Colonic mucosa (tissue), 4 donors: ENCODE results near the gene COPS3. TPM values are rescaled to one million over a fixed set of nuclear protein-coding genes. Genes with fewer than 3 reads are reported as not detected.
A peak's percentile ranks its signal among the peaks of the same experiment; 100 is the strongest.

Experiments
- DNase-seq: peaks from one replicate; pipeline ENCODE4 v3.0.0-alpha.2; 2020
- H3K27ac ChIP-seq: fragments of 200-600 bp; one replicate; pipeline ENCODE4 v1.8.0; 2021
- H3K27me3 ChIP-seq: fragments of 200-600 bp; one replicate; pipeline ENCODE4 v1.8.0; 2021
- H3K36me3 ChIP-seq: fragments of 200-600 bp; one replicate; pipeline ENCODE4 v1.8.0; 2021
- H3K4me1 ChIP-seq: fragments of 200-600 bp; one replicate; pipeline ENCODE4 v1.8.0; 2021; ENCODE audit warnings: mild to moderate bottlenecking
- H3K4me3 ChIP-seq: fragments of 200-600 bp; one replicate; pipeline ENCODE4 v1.8.0; 2021
- H3K9ac ChIP-seq, 2 donors: one replicate each; pipeline ENCODE4 v1.7.0; 2013; ENCODE audit warnings: control low read depth in 2 of 2, low read depth in 2 of 2, low read length in 2 of 2
- H3K9me3 ChIP-seq: fragments of 200-600 bp; one replicate; pipeline ENCODE4 v1.8.0; 2021
- intact Hi-C: fragments of 100-400 bp; cut with DNase I; formaldehyde crosslinking; loops from one replicate; pipeline ENCODE4 v1.14.1; 2022
- total RNA-seq, 2 donors: library from RNA; stranded (reverse); fragmentation: NEBNext Ultra II Directional in 1 of 2; extraction: Animal tissue kit (Norgen Biotek cat#: 25700) in 1 of 2; gene quantifications; one replicate each; pipeline ENCODE4 v1.2.1, GENCODE V29; 2021
- TF ChIP-seq, protein P1 (sequence below): fragments of 200-600 bp; IDR thresholded peaks from one replicate; pipeline ENCODE4 v1.8.0; 2022; ENCODE audit warnings: antibody characterized with exemption, mild to moderate bottlenecking
- donor health status: healthy.
- donor health status: DM: no; HTN: no; CAD: no.
- donor health status: DM: no; HTN: no; CAD: no.

COPS3 gene
- total RNA-seq, 2 donors from 2014 or later, result 43.9 to 60.4 TPM

- DNase-seq, result no peak
- Histone ChIP-seq H3K27me3 (no peaks in the 10 kb centered on the region), H3K36me3 (peaks cover 25% of the 10 kb centered on the region), H3K27ac (no peak overlapping the region), H3K4me1 (no peaks in the 10 kb centered on the region), H3K9me3 (no peaks in the 10 kb centered on the region), H3K4me3 (no peak overlapping the region), H3K9ac (peak overlapping the region in 1 of 2 donors; percentile 18)
- TF ChIP-seq, protein P1, sequence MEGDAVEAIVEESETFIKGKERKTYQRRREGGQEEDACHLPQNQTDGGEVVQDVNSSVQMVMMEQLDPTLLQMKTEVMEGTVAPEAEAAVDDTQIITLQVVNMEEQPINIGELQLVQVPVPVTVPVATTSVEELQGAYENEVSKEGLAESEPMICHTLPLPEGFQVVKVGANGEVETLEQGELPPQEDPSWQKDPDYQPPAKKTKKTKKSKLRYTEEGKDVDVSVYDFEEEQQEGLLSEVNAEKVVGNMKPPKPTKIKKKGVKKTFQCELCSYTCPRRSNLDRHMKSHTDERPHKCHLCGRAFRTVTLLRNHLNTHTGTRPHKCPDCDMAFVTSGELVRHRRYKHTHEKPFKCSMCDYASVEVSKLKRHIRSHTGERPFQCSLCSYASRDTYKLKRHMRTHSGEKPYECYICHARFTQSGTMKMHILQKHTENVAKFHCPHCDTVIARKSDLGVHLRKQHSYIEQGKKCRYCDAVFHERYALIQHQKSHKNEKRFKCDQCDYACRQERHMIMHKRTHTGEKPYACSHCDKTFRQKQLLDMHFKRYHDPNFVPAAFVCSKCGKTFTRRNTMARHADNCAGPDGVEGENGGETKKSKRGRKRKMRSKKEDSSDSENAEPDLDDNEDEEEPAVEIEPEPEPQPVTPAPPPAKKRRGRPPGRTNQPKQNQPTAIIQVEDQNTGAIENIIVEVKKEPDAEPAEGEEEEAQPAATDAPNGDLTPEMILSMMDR, result no peak
- intact Hi-C loops, result no loop called here
Measured at GRCh38 chr17:17231621-17232302, 49.3 kb downstream of the COPS3 start.

DNA sequence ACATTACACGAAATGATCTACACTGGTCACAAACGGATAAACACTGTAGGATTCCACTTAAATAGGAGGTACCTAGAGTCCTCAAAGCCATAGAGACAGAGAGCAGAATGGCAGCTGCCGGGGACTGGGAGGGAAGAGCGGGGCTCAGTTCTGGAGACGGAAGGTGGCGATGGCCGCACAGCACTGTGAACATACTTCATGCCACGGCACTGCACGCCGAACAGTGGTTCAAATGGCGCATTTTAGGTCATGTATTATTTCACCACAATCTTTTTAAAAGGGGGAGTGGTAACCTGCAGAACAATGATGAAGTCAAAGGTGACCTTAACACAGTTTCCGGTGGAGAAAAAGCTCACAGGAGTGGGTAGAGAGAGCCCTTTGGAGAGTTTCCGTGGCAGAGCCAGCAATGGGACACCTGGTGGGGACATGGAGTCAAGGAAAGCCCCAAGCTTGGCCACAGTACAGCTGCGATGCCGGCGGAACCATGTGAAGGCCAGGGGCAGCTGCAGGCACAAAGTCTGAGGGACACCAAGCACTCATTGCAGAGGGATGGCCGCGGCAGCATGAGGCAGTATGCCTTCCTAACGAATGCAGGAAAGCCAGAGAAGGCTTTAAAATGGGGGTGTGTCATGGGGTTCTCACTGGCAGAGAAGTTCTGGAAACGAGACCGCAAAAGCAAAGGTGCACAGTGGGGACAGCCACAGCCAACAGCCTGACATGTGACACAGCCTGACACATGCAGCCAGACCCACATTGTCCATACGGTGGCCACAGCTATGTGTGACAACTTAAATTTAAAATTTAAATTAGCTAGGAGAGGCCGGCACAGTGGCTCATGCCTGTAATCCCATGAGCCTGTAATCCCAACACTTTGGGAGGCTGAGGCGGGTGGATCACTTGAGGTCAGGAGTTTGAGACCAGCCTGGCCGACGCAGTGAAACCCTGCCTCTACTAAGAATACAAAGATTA is 51.3 kb downstream of the COPS3 start:
- Histone ChIP-seq H3K4me1 (no peaks in the 10 kb centered on the region), H3K27me3 (no peaks in the 10 kb centered on the region), H3K4me3 (no peak overlapping the region), H3K9me3 (no peaks in the 10 kb centered on the region), H3K9ac (no peak overlapping the region), H3K27ac (no peak overlapping the region), H3K36me3 (peaks cover 41% of the 10 kb centered on the region)
- TF ChIP-seq, protein P1, result no peak
- intact Hi-C loops, result no loop called here
- no peak for DNase-seq

DNA sequence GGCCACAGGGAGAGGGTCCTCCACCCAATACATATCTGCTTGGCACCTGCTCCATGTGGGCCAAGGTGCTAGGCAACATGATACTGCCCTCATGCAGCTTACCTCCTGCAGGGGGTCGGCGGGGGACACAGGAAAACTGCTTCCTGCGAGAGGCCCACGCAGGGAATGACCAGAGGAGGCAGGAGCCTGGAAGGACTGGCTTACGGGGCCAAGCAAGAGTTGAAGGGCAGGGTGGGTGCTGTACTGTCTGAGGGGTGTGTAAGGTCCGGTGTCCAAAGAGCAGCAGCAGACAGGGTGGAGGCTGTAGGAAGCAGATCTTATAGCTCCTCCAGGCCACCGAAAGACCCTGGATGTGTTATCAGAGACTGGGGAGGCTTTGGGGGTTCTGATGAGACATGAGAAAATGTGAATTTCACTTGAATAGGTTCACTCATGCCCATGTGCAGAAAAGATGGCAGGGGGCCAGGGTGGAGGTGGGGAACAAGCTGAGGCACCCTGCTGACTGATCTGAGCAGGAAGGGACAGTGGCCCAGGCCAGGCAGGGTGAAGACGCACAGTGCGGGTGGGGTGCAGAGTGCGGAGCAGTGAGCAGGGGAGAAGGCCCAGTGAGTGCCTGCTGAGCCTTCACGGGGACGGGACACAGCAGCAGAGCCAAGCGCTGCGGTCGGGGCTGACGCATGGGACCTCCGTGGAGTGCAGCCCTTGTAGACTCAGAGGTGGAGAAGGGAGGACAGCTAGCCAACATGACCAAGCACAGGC is 52.3 kb downstream of the COPS3 start:
- TF ChIP-seq, protein P1, result no peak
- intact Hi-C loops, result no loop called here
- H3K27me3 ChIP-seq, result no peaks in the 10 kb centered on the region
- H3K36me3 ChIP-seq, result peaks cover 51% of the 10 kb centered on the region
- H3K9ac ChIP-seq, result no peak overlapping the region
- no peak overlapping the region for H3K4me3 ChIP-seq
- DNase-seq, result no peak
- no peaks in the 10 kb centered on the region for H3K9me3 ChIP-seq
- no peak overlapping the region for H3K27ac ChIP-seq
- no peaks in the 10 kb centered on the region for H3K4me1 ChIP-seq

DNA sequence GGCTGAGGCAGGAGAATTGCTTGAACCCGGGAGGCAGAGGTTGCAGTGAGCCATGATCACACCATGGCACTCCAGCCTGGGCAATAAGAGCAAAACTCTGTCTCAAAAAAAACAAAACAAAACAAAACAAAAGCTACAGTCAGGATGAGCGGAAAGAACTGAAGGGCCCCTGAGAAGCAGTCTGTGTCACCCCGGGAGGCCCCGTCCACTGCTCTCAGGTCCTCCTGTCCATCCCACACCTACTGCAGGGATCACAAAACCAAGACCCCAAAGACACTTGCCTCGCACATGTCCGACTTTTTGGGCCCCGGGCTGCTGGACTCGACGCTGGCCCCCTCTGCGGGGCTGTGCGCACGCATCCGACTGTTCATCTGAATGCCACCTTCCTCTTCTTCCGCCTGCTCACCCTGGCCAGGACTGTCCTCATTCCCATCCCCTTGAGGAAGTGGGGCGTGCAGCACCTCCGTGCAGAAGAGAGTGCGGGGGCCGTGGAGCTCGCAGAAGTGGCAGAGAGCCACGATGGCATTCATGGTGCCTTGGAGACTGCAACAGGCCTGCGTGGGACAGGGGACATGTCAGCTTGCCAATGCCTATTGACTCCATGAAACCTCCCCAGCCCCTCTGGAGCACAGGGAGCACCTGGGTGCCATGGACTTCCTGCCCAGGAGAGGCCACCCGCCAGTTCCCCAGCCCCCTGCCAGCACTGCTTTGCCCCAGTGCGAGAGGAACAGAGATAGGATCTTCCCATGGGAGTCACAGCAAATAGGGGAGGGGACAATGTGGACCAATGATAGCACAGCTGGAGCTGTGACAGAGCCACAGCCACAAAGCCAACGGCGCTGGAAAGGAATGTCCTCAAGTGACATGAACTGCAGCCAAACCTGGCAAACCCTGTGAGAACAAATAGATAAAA is 53.2 kb downstream of the COPS3 start:
- Histone ChIP-seq H3K4me1 (no peaks in the 10 kb centered on the region), H3K9me3 (no peaks in the 10 kb centered on the region), H3K9ac (no peak overlapping the region), H3K4me3 (no peak overlapping the region), H3K36me3 (peaks cover 53% of the 10 kb centered on the region), H3K27me3 (no peaks in the 10 kb centered on the region), H3K27ac (no peak overlapping the region)
- no peak for DNase-seq
- TF ChIP-seq, protein P1, result no peak
- intact Hi-C loops, result no loop called here
